ENCODE data around the gene KLF6. TPM values are rescaled to one million over a fixed set of nuclear protein-coding genes. Genes with fewer than 3 reads are reported as not detected.
A peak's percentile ranks its signal among the peaks of the same experiment; 100 is the strongest.

Gene KLF6
- total RNA-seq, 1 donor from 2014 or later, result 319 TPM

DNA sequence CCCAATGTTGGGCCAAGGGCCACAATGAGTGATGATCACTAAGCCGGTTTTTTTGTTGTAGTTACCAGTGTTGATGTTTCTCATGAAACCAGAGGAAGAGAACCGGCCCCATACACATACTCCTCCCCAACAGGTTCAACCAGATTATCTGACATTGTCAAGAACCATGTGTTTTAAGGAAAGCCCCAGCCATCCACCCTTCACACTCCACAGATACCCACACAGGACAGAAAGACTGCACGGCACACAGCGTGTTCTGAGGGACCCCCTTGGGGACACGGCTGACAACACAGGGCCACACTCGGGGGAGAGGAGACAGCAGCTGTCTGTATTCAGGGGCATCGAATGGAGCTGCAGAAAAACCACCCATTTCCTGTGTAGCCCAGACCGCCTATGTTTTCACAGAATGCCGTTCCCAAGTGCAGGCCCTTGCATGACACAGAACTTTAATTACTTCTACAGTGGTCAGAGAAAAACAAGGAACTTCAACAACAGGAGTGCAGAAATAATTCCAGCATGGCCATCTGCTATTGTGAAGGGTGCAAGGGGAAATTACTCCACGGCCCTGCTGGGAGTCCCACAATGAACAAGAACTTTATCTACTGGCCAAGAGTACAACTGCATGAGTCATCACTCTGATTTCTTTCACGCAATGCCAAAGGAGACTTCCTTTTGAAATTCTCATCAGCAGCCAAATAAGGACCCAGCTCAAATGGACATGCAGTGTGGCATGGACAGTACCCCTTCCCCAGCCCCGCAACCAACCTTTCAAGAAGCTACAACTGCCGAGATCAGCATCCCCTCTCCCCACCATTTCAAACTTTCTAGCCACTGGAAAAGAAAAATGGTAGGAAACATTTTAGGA lies 2.3 kb downstream of the KLF6 start:
- Histone ChIP-seq H3K27ac (ENCODE audit: low read depth, low read length) (peak overlapping the region; percentile 98), H3K36me3 (ENCODE audit: insufficient read depth, low read length) (peaks cover 47% of the 10 kb centered on the region), H3K9ac (ENCODE audit: low read length) (peak overlapping the region; percentile 100), H3K79me2 (ENCODE audit: insufficient read depth, low read length) (peaks cover 77% of the 10 kb centered on the region), H3K27me3 (ENCODE audit: insufficient read depth, low read length) (no peaks in the 10 kb centered on the region), H3K4me3 (ENCODE audit: insufficient read depth, low read depth, low read length) (peak overlapping the region; percentile 97), H2AFZ (ENCODE audit: low read depth, low read length) (no peak overlapping the region), H4K20me1 (ENCODE audit: insufficient read depth, low read length) (peaks cover 69% of the 10 kb centered on the region), H3K4me2 (ENCODE audit: low read length) (peak overlapping the region; percentile 91), H3K4me1 (ENCODE audit: insufficient read depth, low read length) (peaks cover 54% of the 10 kb centered on the region), H3K9me3 (ENCODE audit: insufficient read depth, low read depth, low read length) (no peaks in the 10 kb centered on the region)
- Mint-ChIP-seq H3K9me3 (ENCODE audit: unreplicated experiment) (peaks cover 4% of the 10 kb centered on the region), H3K27ac (ENCODE audit: unreplicated experiment) (peak overlapping the region; percentile 100), H3K27me3 (ENCODE audit: low read depth, unreplicated experiment) (no peaks in the 10 kb centered on the region), H3K36me3 (ENCODE audit: low read depth, unreplicated experiment) (peaks cover 62% of the 10 kb centered on the region), H3K4me3 (ENCODE audit: unreplicated experiment) (peak overlapping the region; percentile 99), H3K4me1 (ENCODE audit: low read depth, unreplicated experiment) (peaks cover 18% of the 10 kb centered on the region)
- FAIRE-seq (peak; percentile 23), DNase-seq (ENCODE audit: low read depth) (peak; percentile 95)
- TF ChIP-seq EZH2 (IDR thresholded peaks at IDR 0.05; ENCODE audit: insufficient read depth, low read length), result no peak
- TF ChIP-seq, protein P1, sequence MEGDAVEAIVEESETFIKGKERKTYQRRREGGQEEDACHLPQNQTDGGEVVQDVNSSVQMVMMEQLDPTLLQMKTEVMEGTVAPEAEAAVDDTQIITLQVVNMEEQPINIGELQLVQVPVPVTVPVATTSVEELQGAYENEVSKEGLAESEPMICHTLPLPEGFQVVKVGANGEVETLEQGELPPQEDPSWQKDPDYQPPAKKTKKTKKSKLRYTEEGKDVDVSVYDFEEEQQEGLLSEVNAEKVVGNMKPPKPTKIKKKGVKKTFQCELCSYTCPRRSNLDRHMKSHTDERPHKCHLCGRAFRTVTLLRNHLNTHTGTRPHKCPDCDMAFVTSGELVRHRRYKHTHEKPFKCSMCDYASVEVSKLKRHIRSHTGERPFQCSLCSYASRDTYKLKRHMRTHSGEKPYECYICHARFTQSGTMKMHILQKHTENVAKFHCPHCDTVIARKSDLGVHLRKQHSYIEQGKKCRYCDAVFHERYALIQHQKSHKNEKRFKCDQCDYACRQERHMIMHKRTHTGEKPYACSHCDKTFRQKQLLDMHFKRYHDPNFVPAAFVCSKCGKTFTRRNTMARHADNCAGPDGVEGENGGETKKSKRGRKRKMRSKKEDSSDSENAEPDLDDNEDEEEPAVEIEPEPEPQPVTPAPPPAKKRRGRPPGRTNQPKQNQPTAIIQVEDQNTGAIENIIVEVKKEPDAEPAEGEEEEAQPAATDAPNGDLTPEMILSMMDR (IDR thresholded peaks at IDR 0.05; ENCODE audit: insufficient read depth, low read depth, low read length), result no peak

GRCh38 chr10:3782146-3782450 lies 2.9 kb downstream of the KLF6 start:
- Mint-ChIP-seq H3K27me3 (ENCODE audit: low read depth, unreplicated experiment) (no peaks in the 10 kb centered on the region), H3K4me1 (ENCODE audit: low read depth, unreplicated experiment) (peaks cover 21% of the 10 kb centered on the region), H3K4me3 (ENCODE audit: unreplicated experiment) (peak overlapping the region; percentile 99), H3K36me3 (ENCODE audit: low read depth, unreplicated experiment) (peaks cover 62% of the 10 kb centered on the region), H3K27ac (ENCODE audit: unreplicated experiment) (peak overlapping the region; percentile 100), H3K9me3 (ENCODE audit: unreplicated experiment) (peaks cover 4% of the 10 kb centered on the region)
- Histone ChIP-seq H3K27me3 (ENCODE audit: insufficient read depth, low read length) (no peaks in the 10 kb centered on the region), H3K36me3 (ENCODE audit: insufficient read depth, low read length) (peaks cover 50% of the 10 kb centered on the region), H3K79me2 (ENCODE audit: insufficient read depth, low read length) (peaks cover 77% of the 10 kb centered on the region), H3K4me3 (ENCODE audit: insufficient read depth, low read depth, low read length) (peak overlapping the region; percentile 97), H3K27ac (ENCODE audit: low read depth, low read length) (peak overlapping the region; percentile 98), H3K4me2 (ENCODE audit: low read length) (peak overlapping the region; percentile 91), H4K20me1 (ENCODE audit: insufficient read depth, low read length) (peaks cover 73% of the 10 kb centered on the region), H2AFZ (ENCODE audit: low read depth, low read length) (no peak overlapping the region), H3K9ac (ENCODE audit: low read length) (peak overlapping the region; percentile 100), H3K9me3 (ENCODE audit: insufficient read depth, low read depth, low read length) (no peaks in the 10 kb centered on the region), H3K4me1 (ENCODE audit: insufficient read depth, low read length) (peaks cover 57% of the 10 kb centered on the region)
- FAIRE-seq, result no peak
- TF ChIP-seq, protein P1 (IDR thresholded peaks at IDR 0.05; ENCODE audit: insufficient read depth, low read depth, low read length), result no peak
- no peak for TF ChIP-seq EZH2 (IDR thresholded peaks at IDR 0.05; ENCODE audit: insufficient read depth, low read length)
- no peak for DNase-seq (ENCODE audit: low read depth)

Measured in astrocyte (in vitro differentiated cells and primary cell).